ENCODE measurements around the gene TSPAN33. TPM values are rescaled to one million over a fixed set of nuclear protein-coding genes. Genes with fewer than 3 reads are reported as not detected.

TSPAN33 gene
- total and polyA plus RNA-seq, 2 of the 13 experiments (the other 11 are each of a cell fraction or from before 2014, with no cell fraction given) = 15.3 to 16.5 TPM

GRCh38 chr7:129188892-129189660, 44.6 kb downstream of the TSPAN33 start:
- WGBS (ENCODE audit: low lambda C conversion rate) = 2% methylated on average over 17 of the region's 83 CpGs
- H3K36me3 ChIP-seq (replicated peaks in 1 of 2; ENCODE audit: control insufficient read depth in 1 of 2, insufficient read depth in 2 of 2, low read length in 2 of 2) = peaks cover 3 to 4% of the 10 kb centered on the region in 2 experiments; a peak in 3 of 5 replicates
- no peaks in the 10 kb centered on the region for H3K9me3 ChIP-seq (ENCODE audit: low read length)
- intact Hi-C loops (cut with micrococcal nuclease; ENCODE audit: unreplicated experiment) (no loop called here), in situ Hi-C loops (cut with HindIII; ENCODE audit: extremely low pct_ligation_motif_present, low pct_unique_long_range_greater_than_20kb) (no loop called here)
- FAIRE-seq (no peak), ATAC-seq (peak; percentile 45), DNase-seq (ENCODE audit: low spot score) (no peak)
- peaks cover 41% of the 10 kb centered on the region for H3K79me2 ChIP-seq (ENCODE audit: insufficient read depth, low read length)
- peak overlapping the region; percentile 89 for H3K4me2 ChIP-seq (ENCODE audit: low read depth, low read length)
- peak overlapping the region; percentile 76 for H3K27ac ChIP-seq (ENCODE audit: extremely low read length, insufficient read depth, low read length)
- H3K27me3 ChIP-seq (ENCODE audit: control insufficient read depth in 1 of 2, insufficient read depth in 2 of 2, low read length in 2 of 2) = no peaks in the 10 kb centered on the region; a peak in 1 of 5 replicates
- no TSS peak for BruUV-seq (replicated peaks)
- CTCF ChIA-PET (ENCODE audit: low intra/inter-chr PET ratio, low total read pairs) = no interaction called here
- peaks cover 4% of the 10 kb centered on the region for H4K20me1 ChIP-seq (ENCODE audit: insufficient read depth, low read length)
- H3K4me1 ChIP-seq (ENCODE audit: insufficient read depth, low read length) = peaks cover 63% of the 10 kb centered on the region
- POLR2A ChIA-PET = interaction anchor here (0.6 to 1.4 kb wide), 4 partner anchors 11 to 25 kb away, joined by 3 read pairs; no protein-coding TSS in a partner anchor
- H3K9ac ChIP-seq (ENCODE audit: insufficient read depth, low read depth, low read length) = peak overlapping the region; percentile 78
- peak overlapping the region; percentile 84 to 90 (median 85) for H3K4me3 ChIP-seq (replicated peaks in 1 of 3; ENCODE audit: insufficient read depth in 1 of 3, low read depth in 2 of 3, low read length in 3 of 3)
- H2AFZ ChIP-seq (ENCODE audit: low read length) = no peak overlapping the region
- TF ChIP-seq ZNF44 (CRISPR knock-in tag; IDR thresholded peaks at IDR 0.05) (no peak), ARNT (IDR thresholded peaks at IDR 0.05) (no peak), SRY (CRISPR knock-in tag; IDR thresholded peaks at IDR 0.05) (peak; percentile 8; the same call in 1 of the 2 replicates), ELF3 (CRISPR knock-in tag; IDR thresholded peaks at IDR 0.05) (no peak), ZNF136 (CRISPR knock-in tag; IDR thresholded peaks at IDR 0.05; ENCODE audit: low read depth) (0 out of 2 replicates have a peak, but pooled peaks have one; percentile 34), REPIN1 (CRISPR knock-in tag; IDR thresholded peaks at IDR 0.05; ENCODE audit: borderline replicate concordance, low read depth) (0 out of 2 replicates have a peak, but pooled peaks have one; percentile 33), ZBTB40 (IDR thresholded peaks at IDR 0.05) (no peak), ZBTB40 (CRISPR knock-in tag; IDR thresholded peaks at IDR 0.05) (no peak), NR2C2 (CRISPR knock-in tag; IDR thresholded peaks at IDR 0.05; ENCODE audit: borderline replicate concordance) (peak; percentile 20; the same call in 1 of the 2 replicates), ZNF788 (CRISPR knock-in tag; IDR thresholded peaks at IDR 0.05; ENCODE audit: borderline replicate concordance) (peak; percentile 22; the same call in 1 of the 2 replicates), ZC3H13 (CRISPR knock-in tag; IDR thresholded peaks at IDR 0.05) (peak; percentile 55; the same call in 1 of the 2 replicates), SRSF9 (IDR thresholded peaks at IDR 0.05; ENCODE audit: borderline replicate concordance, insufficient read depth, low read depth, low read length, poor library complexity, severe bottlenecking) (no peak)

Measured in HepG2 (cell line).